ENCODE results near the gene DCC. TPM values are rescaled to one million over a fixed set of nuclear protein-coding genes. Genes with fewer than 3 reads are reported as not detected.

Gene DCC
- total RNA-seq, 1 donor from 2014 or later, result 0.24 TPM

GRCh38 chr18:53018791-53019190 lies 678.8 kb downstream of the DCC start:
- DNase-seq (ENCODE audit: extremely low spot score, unreplicated experiment), result no peak
- no peaks in the 10 kb centered on the region for H3K4me1 Mint-ChIP-seq (ENCODE audit: unreplicated experiment)
- H3K27me3 Mint-ChIP-seq (ENCODE audit: unreplicated experiment), result no peaks in the 10 kb centered on the region
- peaks cover 10% of the 10 kb centered on the region for H3K9me3 Mint-ChIP-seq (ENCODE audit: unreplicated experiment)
- TF ChIP-seq, protein P1, sequence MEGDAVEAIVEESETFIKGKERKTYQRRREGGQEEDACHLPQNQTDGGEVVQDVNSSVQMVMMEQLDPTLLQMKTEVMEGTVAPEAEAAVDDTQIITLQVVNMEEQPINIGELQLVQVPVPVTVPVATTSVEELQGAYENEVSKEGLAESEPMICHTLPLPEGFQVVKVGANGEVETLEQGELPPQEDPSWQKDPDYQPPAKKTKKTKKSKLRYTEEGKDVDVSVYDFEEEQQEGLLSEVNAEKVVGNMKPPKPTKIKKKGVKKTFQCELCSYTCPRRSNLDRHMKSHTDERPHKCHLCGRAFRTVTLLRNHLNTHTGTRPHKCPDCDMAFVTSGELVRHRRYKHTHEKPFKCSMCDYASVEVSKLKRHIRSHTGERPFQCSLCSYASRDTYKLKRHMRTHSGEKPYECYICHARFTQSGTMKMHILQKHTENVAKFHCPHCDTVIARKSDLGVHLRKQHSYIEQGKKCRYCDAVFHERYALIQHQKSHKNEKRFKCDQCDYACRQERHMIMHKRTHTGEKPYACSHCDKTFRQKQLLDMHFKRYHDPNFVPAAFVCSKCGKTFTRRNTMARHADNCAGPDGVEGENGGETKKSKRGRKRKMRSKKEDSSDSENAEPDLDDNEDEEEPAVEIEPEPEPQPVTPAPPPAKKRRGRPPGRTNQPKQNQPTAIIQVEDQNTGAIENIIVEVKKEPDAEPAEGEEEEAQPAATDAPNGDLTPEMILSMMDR (IDR thresholded peaks at IDR 0.05), result no peak
- no peak overlapping the region for H3K27ac Mint-ChIP-seq (ENCODE audit: unreplicated experiment)
- H3K36me3 Mint-ChIP-seq (ENCODE audit: unreplicated experiment), result no peaks in the 10 kb centered on the region
- H3K4me3 Mint-ChIP-seq (ENCODE audit: unreplicated experiment), result no peak overlapping the region

DNA sequence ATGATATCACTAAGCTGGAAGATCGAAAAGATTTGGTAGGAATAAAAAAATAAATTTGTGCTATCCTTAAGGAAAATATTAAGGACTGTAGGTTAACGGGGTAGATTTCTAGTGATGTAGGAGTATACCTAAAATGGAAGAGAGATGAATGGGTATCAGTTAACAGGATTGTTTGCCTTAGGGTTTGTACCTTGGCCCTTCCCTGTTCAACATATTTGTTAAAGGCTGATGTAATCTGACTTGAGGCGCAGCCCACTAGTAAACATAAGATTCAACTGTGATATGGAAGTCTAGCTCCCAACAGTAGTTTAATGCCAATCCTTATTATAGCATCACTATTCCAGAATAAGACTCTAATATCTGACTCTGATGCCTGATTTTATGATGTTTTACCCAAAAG lies 685.2 kb downstream of the DCC start:
- TF ChIP-seq, protein P1 (IDR thresholded peaks at IDR 0.05), result no peak
- Mint-ChIP-seq H3K36me3 (ENCODE audit: unreplicated experiment) (no peaks in the 10 kb centered on the region), H3K27ac (ENCODE audit: unreplicated experiment) (no peak overlapping the region), H3K9me3 (ENCODE audit: unreplicated experiment) (peaks cover 7% of the 10 kb centered on the region), H3K27me3 (ENCODE audit: unreplicated experiment) (no peaks in the 10 kb centered on the region), H3K4me3 (ENCODE audit: unreplicated experiment) (no peak overlapping the region), H3K4me1 (ENCODE audit: unreplicated experiment) (no peaks in the 10 kb centered on the region)
- no peak for DNase-seq (ENCODE audit: extremely low spot score, unreplicated experiment)

DNA sequence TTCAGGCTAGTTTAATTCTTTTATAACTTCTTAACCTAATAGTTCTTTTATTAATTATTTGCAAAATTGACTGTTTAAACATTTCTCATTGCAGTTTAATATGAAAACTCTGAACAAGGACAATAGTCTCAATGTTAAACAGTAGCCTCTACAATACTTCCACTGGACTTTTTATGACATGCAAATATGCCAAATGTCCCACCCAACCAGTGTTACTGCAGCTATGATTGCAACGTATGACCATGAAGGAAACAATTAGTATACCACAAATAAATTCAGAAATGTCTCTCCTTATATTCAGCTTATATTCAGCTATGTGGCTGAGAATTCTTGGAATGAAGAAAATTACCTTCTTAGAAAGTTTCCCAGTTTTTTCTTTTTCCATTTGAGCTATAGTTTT lies 688.6 kb downstream of the DCC start:
- DNase-seq (ENCODE audit: extremely low spot score, unreplicated experiment), result no peak
- Mint-ChIP-seq H3K9me3 (ENCODE audit: unreplicated experiment) (peaks cover 3% of the 10 kb centered on the region), H3K27ac (ENCODE audit: unreplicated experiment) (no peak overlapping the region), H3K4me1 (ENCODE audit: unreplicated experiment) (no peaks in the 10 kb centered on the region), H3K27me3 (ENCODE audit: unreplicated experiment) (no peaks in the 10 kb centered on the region), H3K4me3 (ENCODE audit: unreplicated experiment) (no peak overlapping the region), H3K36me3 (ENCODE audit: unreplicated experiment) (no peaks in the 10 kb centered on the region)
- TF ChIP-seq, protein P1 (IDR thresholded peaks at IDR 0.05), result no peak

GRCh38 chr18:53033128-53033527 lies 693.1 kb downstream of the DCC start:
- Mint-ChIP-seq H3K9me3 (ENCODE audit: unreplicated experiment) (no peaks in the 10 kb centered on the region), H3K4me1 (ENCODE audit: unreplicated experiment) (no peaks in the 10 kb centered on the region), H3K27me3 (ENCODE audit: unreplicated experiment) (no peaks in the 10 kb centered on the region), H3K36me3 (ENCODE audit: unreplicated experiment) (no peaks in the 10 kb centered on the region), H3K4me3 (ENCODE audit: unreplicated experiment) (no peak overlapping the region), H3K27ac (ENCODE audit: unreplicated experiment) (no peak overlapping the region)
- TF ChIP-seq, protein P1 (IDR thresholded peaks at IDR 0.05), result no peak
- no peak for DNase-seq (ENCODE audit: extremely low spot score, unreplicated experiment)

DNA sequence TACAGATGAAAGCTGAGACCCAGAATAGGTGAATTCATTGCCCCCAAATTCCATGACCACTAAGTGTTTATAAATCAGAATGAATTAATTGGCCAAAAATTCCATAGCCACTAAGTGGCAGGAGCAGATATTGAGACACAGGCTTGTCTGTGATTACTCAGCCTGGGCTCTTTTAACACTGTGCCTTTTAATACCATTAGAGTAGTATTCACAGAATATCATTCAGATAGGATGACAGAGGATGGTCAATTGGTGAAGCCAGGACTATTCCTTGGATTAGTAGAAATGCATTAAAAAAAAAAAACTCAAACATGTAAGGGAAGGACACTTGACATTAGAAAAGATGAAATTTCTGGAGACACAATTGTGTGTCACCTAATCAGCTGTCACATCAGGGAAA lies 698.6 kb downstream of the DCC start:
- no peaks in the 10 kb centered on the region for H3K36me3 Mint-ChIP-seq (ENCODE audit: unreplicated experiment)
- peaks cover 20% of the 10 kb centered on the region for H3K9me3 Mint-ChIP-seq (ENCODE audit: unreplicated experiment)
- no peak overlapping the region for H3K4me3 Mint-ChIP-seq (ENCODE audit: unreplicated experiment)
- DNase-seq (ENCODE audit: extremely low spot score, unreplicated experiment), result no peak
- H3K27ac Mint-ChIP-seq (ENCODE audit: unreplicated experiment), result no peak overlapping the region
- no peaks in the 10 kb centered on the region for H3K4me1 Mint-ChIP-seq (ENCODE audit: unreplicated experiment)
- H3K27me3 Mint-ChIP-seq (ENCODE audit: unreplicated experiment), result no peaks in the 10 kb centered on the region
- TF ChIP-seq, protein P1 (IDR thresholded peaks at IDR 0.05), result no peak
